CD14-positive monocyte (primary cell): Measurements from ENCODE around the gene MYO19. TPM values are rescaled to one million over a fixed set of nuclear protein-coding genes. Genes with fewer than 3 reads are reported as not detected.

Experiments
- DNase-seq, 3 donors: peaks; one replicate each; pipeline ENCODE4 v3.0.0-alpha.2; 2011 to 2022
- H2AFZ ChIP-seq: 2 replicates; pipeline ENCODE4 v1.6.0; 2012; ENCODE audit warnings: mild to moderate bottlenecking, low read depth, low read length, inconsistent platforms; ENCODE audit not compliant: insufficient read depth, poor library complexity, severe bottlenecking
- H3K27ac ChIP-seq, 2 donors: 1 replicate in 1 of 2; 2 replicates in 1 of 2; pipeline ENCODE4 v1.5.1; 2012 to 2013; ENCODE audit warnings: low read length in 2 of 2, control low read depth in 1 of 2, inconsistent platforms in 1 of 2, low read depth in 1 of 2, mild to moderate bottlenecking in 1 of 2
- H3K27me3 ChIP-seq, 2 donors: one replicate each; pipeline versions ENCODE4 v1.6.0 to v1.6.1; 2011 to 2013; ENCODE audit warnings: low read length in 2 of 2; ENCODE audit not compliant: control insufficient read depth in 2 of 2, insufficient read depth in 2 of 2
- H3K36me3 ChIP-seq, 2 donors: replicated peaks in 1 of 2; 1 replicate in 1 of 2; 2 replicates in 1 of 2; pipeline versions ENCODE4 v1.5.1 to v1.6.1; 2012 to 2013; ENCODE audit warnings: low read length in 2 of 2, control low read depth in 1 of 2, inconsistent platforms in 1 of 2, mild to moderate bottlenecking in 1 of 2; ENCODE audit not compliant: insufficient read depth in 2 of 2, control insufficient read depth in 1 of 2
- H3K4me1 ChIP-seq, 2 donors: 1 replicate in 1 of 2; 2 replicates in 1 of 2; pipeline versions ENCODE4 v1.5.1 to v1.6.1; 2012 to 2013; ENCODE audit warnings: low read length in 2 of 2, control low read depth in 1 of 2, inconsistent platforms in 1 of 2, mild to moderate bottlenecking in 1 of 2, moderate library complexity in 1 of 2; ENCODE audit not compliant: insufficient read depth in 2 of 2, control insufficient read depth in 1 of 2
- H3K4me2 ChIP-seq: replicated peaks from 2 replicates; pipeline ENCODE3; 2012; ENCODE audit warnings: low read length, moderate library complexity, mild to moderate bottlenecking; ENCODE audit not compliant: poor library complexity, severe bottlenecking; ENCODE audit errors: extremely low read depth
- H3K4me3 ChIP-seq, 3 experiments: fragments of 200-600 bp in 1 of 3; sonication (generic) in 1 of 3; replicated peaks in 1 of 3; 1 replicate in 2 of 3; 2 replicates in 1 of 3; pipeline ENCODE4 v1.5.1; 2011 to 2013; ENCODE audit warnings: low read length in 3 of 3, mild to moderate bottlenecking in 3 of 3, control low read depth in 2 of 3, low read depth in 2 of 3, inconsistent platforms in 1 of 3, moderate library complexity in 1 of 3
- H3K79me2 ChIP-seq: 2 replicates; pipeline ENCODE4 v1.6.0; 2012; ENCODE audit warnings: mild to moderate bottlenecking, control low read depth, inconsistent platforms, low read length, moderate library complexity; ENCODE audit not compliant: insufficient read depth
- H3K9ac ChIP-seq: 2 replicates; pipeline ENCODE4 v1.6.0; 2017; ENCODE audit warnings: low read length, mild to moderate bottlenecking; ENCODE audit not compliant: insufficient read depth, poor library complexity, severe bottlenecking
- H3K9me3 ChIP-seq, 2 donors: replicated peaks in 1 of 2; 1 replicate in 1 of 2; 2 replicates in 1 of 2; pipeline versions ENCODE4 v1.5.1 to v1.6.1; 2012 to 2013; ENCODE audit warnings: low read length in 2 of 2, control low read depth in 1 of 2; ENCODE audit not compliant: control insufficient read depth in 1 of 2, insufficient read depth in 1 of 2
- H4K20me1 ChIP-seq: 2 replicates; pipeline ENCODE4 v1.6.0; 2012; ENCODE audit warnings: mild to moderate bottlenecking, low read length, control low read depth, moderate library complexity; ENCODE audit not compliant: insufficient read depth
- H3K27ac Mint-ChIP-seq, 7 donors: one replicate each; pipeline ENCODE4 v1.8.0; 2020; ENCODE audit warnings: mild to moderate bottlenecking in 7 of 7, mixed read lengths in 7 of 7, moderate library complexity in 6 of 7, inconsistent platforms in 2 of 7
- H3K27me3 Mint-ChIP-seq, 3 donors: one replicate each; pipeline ENCODE4 v1.8.0; 2021 to 2022; ENCODE audit warnings: low read depth in 3 of 3, mild to moderate bottlenecking in 3 of 3, mixed read lengths in 3 of 3, moderate library complexity in 3 of 3, inconsistent platforms in 1 of 3
- H3K36me3 Mint-ChIP-seq, 2 donors: one replicate each; pipeline ENCODE4 v1.8.0; 2020; ENCODE audit warnings: mixed read lengths in 2 of 2, inconsistent platforms in 1 of 2, mild to moderate bottlenecking in 1 of 2
- H3K4me1 Mint-ChIP-seq: one replicate; pipeline ENCODE4 v1.8.0; 2020; ENCODE audit warnings: mild to moderate bottlenecking, mixed read lengths
- H3K4me3 Mint-ChIP-seq, 2 donors: one replicate each; pipeline ENCODE4 v1.8.0; 2020; ENCODE audit warnings: mild to moderate bottlenecking in 2 of 2, mixed read lengths in 2 of 2, moderate library complexity in 1 of 2
- H3K9me3 Mint-ChIP-seq, 7 donors: one replicate each; pipeline ENCODE4 v1.8.0; 2020 to 2022; ENCODE audit warnings: mixed read lengths in 7 of 7, mild to moderate bottlenecking in 6 of 7, moderate library complexity in 6 of 7, inconsistent platforms in 2 of 7
- CTCF ChIP-seq: fragments of 200-600 bp; IDR thresholded peaks from one replicate; pipeline ENCODE4 v1.8.0; 2022; ENCODE audit warnings: antibody characterized with exemption, mild to moderate bottlenecking
- WGBS: methylation state at CpG from one replicate; pipeline ENCODE4 v1.1.5; 2013; ENCODE audit warnings: missing lambda C conversion rate; ENCODE audit not compliant: insufficient coverage; 5-methylcytosine and 5-hydroxymethylcytosine counted together
- intact Hi-C, 2 donors: fragments of 100-400 bp; cut with micrococcal nuclease; formaldehyde crosslinking; loops; one replicate each; pipeline versions ENCODE4 v1.15.0 to v1.15.1; 2023
- polyA plus RNA-seq, 3 donors: library from polyadenylated mRNA; depleted of rRNA in 1 of 3; unstranded in 2 of 3; stranded (reverse) in 1 of 3; fragments of 300-500 nt in 2 of 3; fragments of >200 nt in 1 of 3; fragmentation: Illumina TruSeq in 2 of 3; gene quantifications; 1 replicate in 2 of 3; 2 replicates in 1 of 3; pipeline ENCODE4 v1.2.3, GENCODE V29; 2012 to 2021

MYO19 gene
- polyA plus RNA-seq, 3 donors, result 1.2 to 51.3 (median 1.9) TPM

- Mint-ChIP-seq H3K27ac (no peak overlapping the region), H3K36me3 (no peaks in the 10 kb centered on the region), H3K9me3 (peaks cover 0 to 10% (median 2%) of the 10 kb centered on the region in 7 donors), H3K4me3 (peak overlapping the region in 1 of 2 donors; percentile 55), H3K27me3 (peaks cover 46 to 73% (median 49%) of the 10 kb centered on the region in 3 donors), H3K4me1 (no peaks in the 10 kb centered on the region)
- TF ChIP-seq CTCF, result no peak
- Histone ChIP-seq H3K4me2 (no peak overlapping the region), H3K9ac (no peak overlapping the region), H4K20me1 (no peaks in the 10 kb centered on the region), H3K79me2 (no peaks in the 10 kb centered on the region), H3K27me3 (peaks cover 0 to 27% of the 10 kb centered on the region in 2 donors), H3K27ac (no peak overlapping the region), H3K4me3 (no peak overlapping the region), H3K9me3 (no peaks in the 10 kb centered on the region), H3K36me3 (no peaks in the 10 kb centered on the region), H3K4me1 (no peaks in the 10 kb centered on the region), H2AFZ (no peak overlapping the region)
- intact Hi-C loops, result no loop called here
- WGBS, result 15% methylated on average over 52 of the region's 54 CpGs
- DNase-seq, result peak in 2 of 3 donors; percentile 17
Measured at GRCh38 chr17:36463916-36464764, 70.5 kb downstream of the MYO19 start.

GRCh38 chr17:36461330-36462110 is 73.1 kb downstream of the MYO19 start:
- H3K4me1 Mint-ChIP-seq, result no peaks in the 10 kb centered on the region
- H3K4me1 ChIP-seq, result no peaks in the 10 kb centered on the region
- peaks cover 0 to 27% of the 10 kb centered on the region in 2 donors for H3K27me3 ChIP-seq
- no peaks in the 10 kb centered on the region for H3K79me2 ChIP-seq
- no peak overlapping the region for H3K4me2 ChIP-seq
- no peak for DNase-seq
- H3K27ac ChIP-seq, result no peak overlapping the region
- no peaks in the 10 kb centered on the region for H3K9me3 ChIP-seq
- H3K27ac Mint-ChIP-seq, result no peak overlapping the region
- no peak overlapping the region for H2AFZ ChIP-seq
- H3K27me3 Mint-ChIP-seq, result peaks cover 36 to 59% (median 43%) of the 10 kb centered on the region in 3 donors
- no peak for TF ChIP-seq CTCF
- no peak overlapping the region for H3K4me3 ChIP-seq
- peaks cover 0 to 10% (median 2%) of the 10 kb centered on the region in 7 donors for H3K9me3 Mint-ChIP-seq
- 70% methylated on average over 7 of the region's 10 CpGs for WGBS
- no peaks in the 10 kb centered on the region for H4K20me1 ChIP-seq
- H3K4me3 Mint-ChIP-seq, result peak overlapping the region in 1 of 2 donors; percentile 59
- no peaks in the 10 kb centered on the region for H3K36me3 ChIP-seq
- no peaks in the 10 kb centered on the region for H3K36me3 Mint-ChIP-seq
- intact Hi-C loops, result no loop called here
- no peak overlapping the region for H3K9ac ChIP-seq
